Amniotic epithelial cell (primary cell): Measurements from ENCODE around the gene SLC17A2.

Source experiments
- DNase-seq: peaks from one replicate; pipeline ENCODE4 v3.0.0-alpha.2; 2010; ENCODE audit warnings: low read depth

SLC17A2 gene

DNA sequence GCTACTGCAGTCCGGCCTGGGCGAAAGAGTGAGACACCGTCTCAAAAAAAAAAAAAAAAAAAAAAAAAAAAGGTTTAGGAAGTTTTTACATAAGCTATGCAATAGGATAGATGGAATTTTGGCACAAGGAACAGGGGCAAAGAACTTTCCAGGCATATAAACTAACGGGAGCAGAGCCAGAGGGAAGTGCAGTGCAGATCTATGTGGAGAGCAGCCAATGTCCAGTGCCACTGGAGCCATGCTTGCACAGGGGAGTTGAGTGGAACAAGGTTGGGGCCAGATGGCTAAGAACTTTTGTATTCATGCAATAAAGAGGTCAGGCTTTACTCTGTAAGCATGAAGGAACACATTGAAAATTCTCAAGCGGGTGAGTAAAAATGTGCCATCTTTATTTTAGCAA is 10.8 kb downstream of the SLC17A2 start:
- no peak for DNase-seq

DNA sequence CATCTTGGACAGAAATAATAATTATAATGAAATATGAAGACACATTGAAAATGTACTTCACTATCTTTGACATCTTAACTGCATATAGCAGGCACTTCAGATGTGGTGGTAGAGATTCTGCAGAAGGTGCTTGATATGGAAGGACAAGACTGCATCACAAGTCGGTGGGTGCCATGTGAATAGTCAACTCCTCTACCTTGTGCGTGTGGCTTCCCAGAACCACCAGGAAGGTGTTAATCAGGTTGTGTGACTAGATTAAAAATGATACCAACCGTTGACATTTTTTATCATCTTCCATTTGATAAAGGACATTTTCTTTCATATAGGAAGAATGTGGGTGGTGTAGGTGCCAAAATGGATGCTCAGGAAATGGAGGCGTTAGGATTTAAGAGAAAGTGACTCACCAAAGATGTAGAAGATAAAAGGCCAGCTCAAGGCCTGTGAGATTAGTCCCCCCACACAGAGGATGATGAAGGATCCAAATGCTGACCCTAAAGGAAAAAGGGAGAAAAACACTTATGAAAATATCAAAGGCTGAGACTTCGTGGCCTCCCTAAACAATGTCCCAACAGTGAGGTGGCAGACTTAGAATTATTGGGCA is 12.3 kb downstream of the SLC17A2 start:
- DNase-seq: no peak

DNA sequence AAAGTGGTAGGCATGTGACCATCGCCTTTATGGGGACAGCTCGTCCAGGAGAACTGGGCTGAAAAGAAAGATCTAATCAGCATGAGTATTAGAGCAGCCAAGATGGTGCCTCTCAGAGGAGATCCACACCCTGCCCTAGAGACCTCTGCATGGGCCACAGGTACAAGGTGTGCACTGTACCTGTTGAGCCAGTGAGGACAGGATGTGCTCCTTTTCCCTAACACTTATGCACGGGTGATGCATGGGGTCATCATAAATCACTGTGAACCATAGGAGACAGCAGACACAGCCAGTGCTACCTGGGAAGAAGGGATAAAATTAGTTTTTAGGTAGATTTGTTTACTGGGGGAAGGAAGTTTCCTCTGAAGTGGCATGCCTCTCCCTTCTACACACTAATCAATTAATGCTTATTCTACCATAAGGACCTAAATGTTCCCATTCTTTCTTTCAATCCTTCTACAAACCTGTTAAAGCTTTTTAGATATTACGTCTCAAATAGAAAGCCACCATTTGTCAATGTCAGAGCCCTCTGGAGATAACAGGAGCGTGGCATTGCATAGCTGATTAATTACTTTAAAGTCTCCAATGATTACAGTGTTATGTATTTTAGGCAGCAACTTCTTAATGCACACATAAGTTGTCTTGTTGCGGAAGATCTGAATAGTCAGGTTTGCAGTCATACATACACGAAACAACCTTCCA is 13.6 kb downstream of the SLC17A2 start:
- DNase-seq: no peak

DNA sequence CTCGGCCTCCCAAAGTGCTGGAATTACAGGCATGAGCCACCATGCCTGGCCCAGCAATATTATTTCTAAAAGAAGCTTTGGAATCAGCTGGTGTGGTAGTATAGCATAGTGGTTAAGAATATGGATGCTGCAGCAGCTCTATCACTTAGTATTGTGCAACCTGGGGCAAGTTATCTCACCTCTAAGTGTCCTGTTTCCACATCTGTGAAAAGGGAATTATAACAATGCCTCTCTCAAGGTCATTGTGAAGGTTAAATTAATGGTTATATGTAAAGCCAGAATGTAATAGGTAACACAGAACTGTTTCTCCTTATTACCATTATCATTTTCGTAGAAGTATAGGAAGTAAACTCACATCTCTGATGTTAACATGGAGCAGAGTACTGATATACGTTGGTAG is 14.2 kb downstream of the SLC17A2 start:
- DNase-seq: no peak

- no peak for DNase-seq
Observed at GRCh38 chr6:25913741-25914140, 16.8 kb downstream of the SLC17A2 start.

DNA sequence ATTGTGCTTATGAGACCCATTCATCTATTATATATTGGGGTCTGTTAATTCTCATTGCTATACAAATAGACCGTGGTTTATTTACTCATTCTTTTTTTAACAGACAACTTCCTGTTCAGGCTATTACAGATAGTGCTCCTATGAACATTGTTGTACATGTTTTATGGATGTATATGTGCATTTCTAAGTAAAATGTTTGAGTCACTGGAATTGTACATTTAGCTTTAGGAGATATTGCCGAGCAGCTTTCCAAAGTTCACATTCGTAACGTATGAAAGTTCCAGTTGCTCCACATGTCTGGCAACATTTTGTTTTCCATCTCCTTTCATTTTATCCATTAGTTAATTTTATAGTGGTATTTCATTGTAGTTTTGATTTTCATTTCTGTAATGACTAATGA is 19.1 kb downstream of the SLC17A2 start:
- no peak for DNase-seq

DNA sequence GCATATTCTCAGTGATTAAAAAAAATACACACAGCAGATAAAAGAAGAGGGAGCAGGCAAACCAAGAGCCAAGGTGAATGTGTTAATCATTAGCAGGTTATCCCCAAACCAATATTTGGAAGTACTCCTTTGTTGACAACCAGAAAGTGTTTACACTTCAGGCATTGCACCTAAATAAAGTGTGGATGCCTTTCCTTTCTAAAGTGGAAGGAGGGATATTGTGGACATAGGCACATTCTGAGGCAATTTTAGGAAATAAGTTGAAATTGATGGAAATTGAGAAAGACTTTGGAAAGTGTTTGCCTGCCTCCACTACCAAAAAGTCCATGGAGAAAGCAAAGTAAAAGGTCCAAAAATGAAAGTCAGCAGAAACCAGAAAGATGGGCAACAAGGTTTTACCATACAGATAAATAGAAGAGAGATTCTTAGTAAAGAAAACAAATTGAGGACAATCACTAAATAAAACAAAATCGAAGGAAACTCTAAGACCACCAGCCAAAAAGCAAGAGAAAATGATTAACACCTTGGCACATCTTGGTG is 22.9 kb downstream of the SLC17A2 start:
- DNase-seq: no peak

DNA sequence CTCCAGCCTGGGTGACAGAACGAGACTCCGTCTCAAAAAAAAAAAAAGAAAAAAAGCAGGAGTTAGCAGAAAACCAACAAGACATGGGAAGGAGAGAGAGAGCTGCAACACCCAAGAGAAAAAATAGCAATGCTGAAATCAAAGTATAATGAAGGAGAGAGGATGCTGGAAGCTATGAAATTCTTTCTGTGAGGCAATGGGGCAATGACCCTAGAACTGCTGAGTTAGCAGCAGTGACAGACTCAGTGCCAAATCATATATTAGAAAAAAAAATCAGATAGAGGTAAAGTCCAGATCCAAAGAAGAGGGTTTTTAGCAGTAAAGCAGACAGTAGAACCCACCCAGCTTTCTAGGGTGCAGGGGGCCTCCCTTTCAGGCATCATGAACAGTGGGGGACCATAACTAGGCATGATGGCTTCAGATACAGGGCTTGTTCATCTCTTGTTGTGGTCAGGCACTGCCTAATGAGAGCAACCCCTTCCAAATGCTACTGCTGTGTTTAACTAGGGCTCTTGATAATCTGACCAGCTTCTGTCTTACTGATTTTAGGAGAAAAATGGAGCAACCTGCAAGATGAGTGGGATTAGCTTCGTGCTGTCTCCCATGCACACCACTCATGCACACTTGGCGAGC is 26.9 kb downstream of the SLC17A2 start:
- DNase-seq: no peak

DNA sequence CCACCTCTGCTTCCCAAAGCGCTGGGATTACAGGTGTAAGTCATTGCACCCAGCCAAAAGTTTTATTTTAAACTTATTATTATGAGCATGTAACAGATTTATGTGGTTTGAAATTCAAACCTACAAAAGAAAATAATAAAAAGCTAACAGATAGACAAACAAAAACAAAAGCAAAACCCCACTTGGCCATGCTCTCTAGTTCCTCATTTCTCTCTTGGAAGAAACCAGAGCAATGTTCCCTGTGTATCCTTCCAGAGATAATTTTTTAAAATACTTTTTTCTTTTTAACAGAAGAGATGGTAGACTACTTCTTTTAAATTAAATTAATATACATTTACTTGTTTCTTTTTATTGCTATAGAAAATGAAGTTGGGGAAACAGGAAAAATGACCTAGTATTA is 28.4 kb downstream of the SLC17A2 start:
- no peak for DNase-seq

GRCh38 chr6:25900843-25901242 is 29.6 kb downstream of the SLC17A2 start:
- no peak for DNase-seq

GRCh38 chr6:25899580-25900408 is 30.7 kb downstream of the SLC17A2 start:
- peak; percentile 79 for DNase-seq

GRCh38 chr6:25899123-25899522 is 31.4 kb downstream of the SLC17A2 start:
- no peak for DNase-seq

- DNase-seq: no peak
Observed at GRCh38 chr6:25898289-25898977, 32.1 kb downstream of the SLC17A2 start.

DNA sequence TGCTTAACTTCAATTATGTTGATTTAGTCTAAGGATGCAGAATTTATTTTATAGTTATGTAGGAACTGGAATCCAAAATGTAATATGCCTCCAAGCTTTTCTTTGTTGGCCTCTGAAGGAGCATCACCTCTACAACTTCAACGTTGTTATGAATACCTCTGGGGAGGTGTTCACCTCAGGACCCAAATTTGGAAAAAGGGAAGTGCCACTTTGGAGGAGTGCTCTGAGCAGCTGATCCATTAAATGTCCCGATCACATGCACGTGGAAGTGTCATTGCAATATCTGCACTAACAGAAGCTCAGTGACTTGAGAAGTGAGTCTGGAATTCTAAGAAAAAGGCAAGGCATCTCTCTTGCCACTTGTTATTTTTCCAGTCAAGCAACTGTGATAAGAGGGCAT is 34.2 kb downstream of the SLC17A2 start:
- no peak for DNase-seq

GRCh38 chr6:25895771-25896170 is 34.7 kb downstream of the SLC17A2 start:
- no peak for DNase-seq

DNA sequence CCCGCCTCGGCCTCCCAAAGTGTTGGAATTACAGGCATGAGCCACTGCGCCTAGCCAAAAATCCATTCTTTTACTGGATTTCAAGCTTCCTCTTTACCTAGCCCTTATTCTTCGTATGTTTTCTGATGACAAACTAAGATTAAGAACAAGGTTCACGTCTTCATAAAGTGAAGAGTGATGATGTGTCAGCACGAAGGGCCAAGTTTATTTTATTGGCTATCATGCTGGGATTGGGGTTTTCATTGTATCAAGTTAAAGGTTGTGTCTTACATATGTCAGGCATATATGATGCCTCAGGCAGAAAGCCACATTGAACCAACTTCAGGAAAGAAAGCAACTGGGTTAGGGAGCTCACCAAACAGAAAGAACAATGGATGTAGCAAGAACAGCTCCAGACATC is 36.7 kb downstream of the SLC17A2 start:
- no peak for DNase-seq

GRCh38 chr6:25892877-25893276 is 37.6 kb downstream of the SLC17A2 start:
- no peak for DNase-seq

GRCh38 chr6:25889877-25890853 is 40.3 kb downstream of the SLC17A2 start:
- peak; percentile 59 for DNase-seq

- no peak for DNase-seq
Observed at GRCh38 chr6:25888626-25889025, 41.9 kb downstream of the SLC17A2 start.

GRCh38 chr6:25886066-25886465 is 44.4 kb downstream of the SLC17A2 start:
- DNase-seq: no peak

DNA sequence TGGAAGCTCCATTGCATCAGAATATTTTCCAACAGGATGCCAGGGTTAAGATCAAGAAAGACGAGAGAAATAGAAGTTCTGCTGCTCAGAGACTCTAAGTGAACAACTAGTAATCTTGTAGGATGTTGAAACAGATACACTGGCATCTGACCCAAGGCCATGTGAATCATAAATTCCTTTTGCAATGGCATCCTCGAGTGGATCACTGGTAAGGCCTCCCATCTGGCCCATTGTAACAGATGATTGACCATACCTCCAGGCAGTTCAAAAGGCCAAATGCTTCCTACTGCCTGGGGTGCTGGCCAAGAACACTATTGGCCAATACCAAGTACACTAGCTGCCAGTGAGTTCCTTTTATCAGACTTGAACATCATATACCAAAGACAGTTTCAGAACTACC is 46.5 kb downstream of the SLC17A2 start:
- DNase-seq: peak; percentile 99
